ENCODE results near the gene DRAM2. TPM values are rescaled to one million over a fixed set of nuclear protein-coding genes. Genes with fewer than 3 reads are reported as not detected.

Gene DRAM2
- total and polyA plus RNA-seq, 9 of the 15 experiments (the other 6 are each of a cell fraction or from before 2014, with no cell fraction given), result 29.0 to 161 (median 53.5) TPM

DNA sequence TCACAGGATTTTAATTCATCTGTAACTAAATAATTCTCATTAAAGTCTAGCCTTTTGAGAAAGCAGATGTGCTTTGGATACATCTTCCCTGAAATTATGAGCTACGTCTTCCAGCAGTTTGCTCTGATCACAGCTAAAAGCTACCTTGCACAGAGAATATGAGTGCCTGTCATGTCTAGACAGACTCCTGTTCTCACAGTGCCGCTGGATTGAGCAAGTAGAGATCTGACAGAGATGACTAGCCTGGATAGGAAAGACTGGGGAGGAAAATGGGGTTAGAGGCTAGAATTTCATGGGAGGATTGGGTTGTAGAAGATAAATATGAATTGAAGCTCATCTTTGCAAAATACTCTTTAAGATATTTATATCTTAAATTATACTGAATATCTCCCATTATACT, 24.3 kb upstream of the DRAM2 start:
- no peaks in the 10 kb centered on the region for H3K9me1 ChIP-seq (ENCODE audit: control insufficient read depth, insufficient read depth, low read length)
- whole genome bisulfite sequencing (ENCODE audit: insufficient coverage, low coverage, missing lambda C conversion rate), result 100% methylated on average over 2 of the region's 2 CpGs
- FAIRE-seq (no peak), ATAC-seq (no peak), DNase-seq (ENCODE audit: extremely low read depth in 1 of 4, low spot score in 3 of 4) (no peak)
- peaks cover 68% of the 10 kb centered on the region for H3K36me3 ChIP-seq (ENCODE audit: control insufficient read depth, insufficient read depth, low read length)
- no peak overlapping the region for H2AFZ ChIP-seq (ENCODE audit: low read depth, low read length)
- H3K4me1 ChIP-seq (replicated peaks in 1 of 2; ENCODE audit: control insufficient read depth in 2 of 2, insufficient read depth in 2 of 2, low read length in 2 of 2), result peaks cover 0 to 3% of the 10 kb centered on the region in 2 experiments; a peak in 3 of 5 replicates
- H3K9ac ChIP-seq (ENCODE audit: insufficient read depth in 1 of 2, low read depth in 2 of 2, low read length in 2 of 2), result no peak overlapping the region
- intact Hi-C loops (cut with micrococcal nuclease) (no loop called here), in situ Hi-C loops (cut with MboI) (no loop called here)
- H3K79me2 ChIP-seq (ENCODE audit: control insufficient read depth, insufficient read depth, low read length), result peaks cover 4% of the 10 kb centered on the region; the same call in 1 of the 3 replicates
- ChIA-PET CTCF (ENCODE audit: low intra/inter-chr PET ratio) (interaction anchor here (0.6 kb wide), 1 partner anchor 1637 kb away, joined by 3 read pairs; no protein-coding TSS in a partner anchor), POLR2A (interaction anchor here (0.8 kb wide), 1 partner anchor 144 kb away, joined by 3 read pairs; no protein-coding TSS in a partner anchor)
- no peak overlapping the region for H3K4me3 ChIP-seq
- peaks cover 11% of the 10 kb centered on the region for H4K20me1 ChIP-seq (replicated peaks; ENCODE audit: control insufficient read depth, insufficient read depth, low read length)
- H3K9me3 ChIP-seq (replicated peaks; ENCODE audit: control insufficient read depth, insufficient read depth, low read depth, low read length), result no peaks in the 10 kb centered on the region
- TF ChIP-seq ETV6 (IDR thresholded peaks at IDR 0.05; ENCODE audit: borderline replicate concordance in 1 of 2, low read depth in 2 of 2, low read length in 1 of 2) (no peak), ETV6 (CRISPR knock-in tag; IDR thresholded peaks at IDR 0.05; ENCODE audit: borderline replicate concordance) (no peak)
- no TSS peak for BruUV-seq (replicated peaks)
- no peak overlapping the region for H3K4me2 ChIP-seq (ENCODE audit: insufficient read depth, low read length)
- no peaks in the 10 kb centered on the region for H3K27me3 ChIP-seq (ENCODE audit: control insufficient read depth in 2 of 2, insufficient read depth in 2 of 2, low read length in 2 of 2)
- no peak overlapping the region for H3K27ac ChIP-seq (ENCODE audit: extremely low read depth, low read depth, low read length)

DNA sequence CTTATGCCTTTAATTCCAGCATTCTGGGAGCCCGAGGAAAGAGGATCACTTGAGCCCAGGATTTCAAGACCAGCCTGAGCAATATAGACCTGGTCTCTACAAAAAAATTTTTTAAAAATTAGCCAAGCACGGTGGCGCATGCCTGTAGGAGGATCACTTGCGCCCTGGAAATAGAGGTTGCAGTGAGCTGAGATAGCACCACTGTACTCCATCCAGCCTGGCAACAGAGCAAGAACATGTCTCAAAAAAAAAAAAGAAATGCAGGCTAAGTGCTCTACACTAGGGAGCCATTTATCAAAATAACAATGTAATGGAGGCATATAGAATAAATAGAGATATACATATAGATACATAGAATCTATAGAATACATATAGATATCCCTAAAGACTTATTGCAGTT, 23.5 kb upstream of the DRAM2 start:
- FAIRE-seq (no peak), DNase-seq (ENCODE audit: extremely low read depth in 1 of 4, low spot score in 3 of 4) (no peak), ATAC-seq (no peak)
- no peak overlapping the region for H3K27ac ChIP-seq (ENCODE audit: extremely low read depth, low read depth, low read length)
- no peaks in the 10 kb centered on the region for H3K27me3 ChIP-seq (ENCODE audit: control insufficient read depth in 2 of 2, insufficient read depth in 2 of 2, low read length in 2 of 2)
- H2AFZ ChIP-seq (ENCODE audit: low read depth, low read length), result no peak overlapping the region
- no peaks in the 10 kb centered on the region for H3K9me1 ChIP-seq (ENCODE audit: control insufficient read depth, insufficient read depth, low read length)
- ChIA-PET POLR2A (interaction anchor here (0.8 to 1.5 kb wide), 2 partner anchors 10 to 145 kb away, joined by 3 to 6 read pairs; no protein-coding TSS in a partner anchor), CTCF (ENCODE audit: low intra/inter-chr PET ratio) (no interaction called here)
- in situ Hi-C loops (cut with MboI) (no loop called here), intact Hi-C loops (cut with micrococcal nuclease) (no loop called here)
- peaks cover 0 to 3% of the 10 kb centered on the region in 2 experiments; a peak in 3 of 5 replicates for H3K4me1 ChIP-seq (replicated peaks in 1 of 2; ENCODE audit: control insufficient read depth in 2 of 2, insufficient read depth in 2 of 2, low read length in 2 of 2)
- peaks cover 63% of the 10 kb centered on the region for H3K36me3 ChIP-seq (ENCODE audit: control insufficient read depth, insufficient read depth, low read length)
- H3K9me3 ChIP-seq (replicated peaks; ENCODE audit: control insufficient read depth, insufficient read depth, low read depth, low read length), result no peaks in the 10 kb centered on the region
- peaks cover 11% of the 10 kb centered on the region for H4K20me1 ChIP-seq (replicated peaks; ENCODE audit: control insufficient read depth, insufficient read depth, low read length)
- 92% methylated on average over 4 of the region's 4 CpGs for WGBS (ENCODE audit: insufficient coverage, low coverage, missing lambda C conversion rate)
- no TSS peak for BruUV-seq (replicated peaks)
- no peak overlapping the region for H3K4me3 ChIP-seq
- no peak overlapping the region for H3K9ac ChIP-seq (ENCODE audit: insufficient read depth in 1 of 2, low read depth in 2 of 2, low read length in 2 of 2)
- peaks cover 9% of the 10 kb centered on the region; the same call in 2 of the 3 replicates for H3K79me2 ChIP-seq (ENCODE audit: control insufficient read depth, insufficient read depth, low read length)
- no peak overlapping the region for H3K4me2 ChIP-seq (ENCODE audit: insufficient read depth, low read length)
- TF ChIP-seq, protein P1, sequence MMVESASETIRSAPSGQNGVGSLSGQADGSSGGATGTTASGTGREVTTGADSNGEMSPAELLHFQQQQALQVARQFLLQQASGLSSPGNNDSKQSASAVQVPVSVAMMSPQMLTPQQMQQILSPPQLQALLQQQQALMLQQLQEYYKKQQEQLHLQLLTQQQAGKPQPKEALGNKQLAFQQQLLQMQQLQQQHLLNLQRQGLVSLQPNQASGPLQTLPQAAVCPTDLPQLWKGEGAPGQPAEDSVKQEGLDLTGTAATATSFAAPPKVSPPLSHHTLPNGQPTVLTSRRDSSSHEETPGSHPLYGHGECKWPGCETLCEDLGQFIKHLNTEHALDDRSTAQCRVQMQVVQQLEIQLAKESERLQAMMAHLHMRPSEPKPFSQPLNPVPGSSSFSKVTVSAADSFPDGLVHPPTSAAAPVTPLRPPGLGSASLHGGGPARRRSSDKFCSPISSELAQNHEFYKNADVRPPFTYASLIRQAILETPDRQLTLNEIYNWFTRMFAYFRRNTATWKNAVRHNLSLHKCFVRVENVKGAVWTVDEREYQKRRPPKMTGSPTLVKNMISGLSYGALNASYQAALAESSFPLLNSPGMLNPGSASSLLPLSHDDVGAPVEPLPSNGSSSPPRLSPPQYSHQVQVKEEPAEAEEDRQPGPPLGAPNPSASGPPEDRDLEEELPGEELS (CRISPR knock-in tag; IDR thresholded peaks at IDR 0.05; ENCODE audit: borderline replicate concordance), result no peak

All from K562 (cell line).